Gastrocnemius medialis (tissue), 4 donors: ENCODE measurements around the gene ACBD6. TPM values are rescaled to one million over a fixed set of nuclear protein-coding genes. Genes with fewer than 3 reads are reported as not detected.
A peak's percentile ranks its signal among the peaks of the same experiment; 100 is the strongest.

Experiments used
- ATAC-seq, 2 donors: fragments of 150-250 bp; one replicate each; pipeline ENCODE4 v1.9.1; 2016
- DNase-seq, 2 donors: peaks; one replicate each; pipeline ENCODE4 v3.0.0-alpha.2; 2019
- H3K27ac ChIP-seq, 4 donors: fragments of 200-600 bp; sonication (generic); 1 replicate in 1 of 4; 2 replicates in 3 of 4; pipeline ENCODE4 v1.5.1; 2016 to 2018; ENCODE audit warnings: mild to moderate bottlenecking in 2 of 4, moderate library complexity in 1 of 4
- H3K27me3 ChIP-seq, 3 donors: fragments of 200-600 bp; sonication (generic) in 2 of 3; 1 replicate in 1 of 3; 2 replicates in 2 of 3; pipeline versions ENCODE4 v1.5.1 to v1.6.0; 2016 to 2019; ENCODE audit warnings: mild to moderate bottlenecking in 1 of 3, moderate library complexity in 1 of 3
- H3K36me3 ChIP-seq, 2 donors: fragments of 200-600 bp; sonication (generic) in 1 of 2; one replicate each; pipeline ENCODE4 v1.5.1; 2017 to 2018
- H3K4me1 ChIP-seq, 2 donors: fragments of 200-600 bp; sonication (generic) in 1 of 2; one replicate each; pipeline ENCODE4 v1.5.1; 2016 to 2017; ENCODE audit warnings: mild to moderate bottlenecking in 2 of 2
- H3K4me3 ChIP-seq, 4 donors: fragments of 200-600 bp; sonication (generic) in 3 of 4; 1 replicate in 1 of 4; 2 replicates in 3 of 4; pipeline ENCODE4 v1.5.1; 2016 to 2019; ENCODE audit warnings: mild to moderate bottlenecking in 2 of 4
- H3K9me3 ChIP-seq, 3 donors: fragments of 200-600 bp; sonication (generic) in 2 of 3; 1 replicate in 1 of 3; 2 replicates in 2 of 3; pipeline ENCODE4 v1.5.1; 2016 to 2019
- CTCF ChIP-seq, 5 experiments: fragments of 450-650 bp in 3 of 5; fragments of 200-600 bp in 2 of 5; sonication (generic) in 2 of 5; IDR thresholded peaks in 4 of 5; conservative IDR thresholded peaks in 1 of 5; 1 replicate in 4 of 5; 2 replicates in 1 of 5; pipeline ENCODE4 v1.5.1; 2016 to 2019; ENCODE audit warnings: antibody characterized with exemption in 5 of 5, mild to moderate bottlenecking in 3 of 5, moderate library complexity in 3 of 5
- POLR2A ChIP-seq, 2 donors: fragments of 450-650 bp; IDR thresholded peaks; one replicate each; pipeline ENCODE4 v1.6.1; 2017; ENCODE audit warnings: antibody characterized with exemption in 2 of 2, mild to moderate bottlenecking in 2 of 2, moderate library complexity in 2 of 2
- in situ Hi-C, 4 donors: fragments of 200-750 bp; cut with MboI; loops; one replicate each; pipeline versions ENCODE4 v1.15.0 to v1.8.0; 2017; ENCODE audit warnings: low sequenced_read_pairs in 4 of 4
- intact Hi-C: fragments of 100-400 bp; cut with DNase I; formaldehyde crosslinking; loops from one replicate; pipeline ENCODE4 v1.15.1; 2023; ENCODE audit warnings: low total_unique reads
- total RNA-seq, 4 donors: library from RNA; depleted of rRNA; stranded (reverse); fragments of >200 nt; gene quantifications; one replicate each; pipeline versions ENCODE4 v1.1.0 to v1.2.3, GENCODE V29; 2016

Gene ACBD6
- total RNA-seq, 4 donors from 2014 or later: 15.0 to 27.4 (median 19.1) TPM

GRCh38 chr1:180503280-180503862, 994 bp upstream of the ACBD6 start:
- Histone ChIP-seq H3K4me3 (peak overlapping the region; percentile 89 to 97 (median 94)), H3K27me3 (no peaks in the 10 kb centered on the region), H3K9me3 (no peaks in the 10 kb centered on the region), H3K27ac (peak overlapping the region; percentile 85 to 93 (median 90)), H3K4me1 (peaks cover 23 to 28% of the 10 kb centered on the region in 2 donors), H3K36me3 (no peaks in the 10 kb centered on the region)
- ATAC-seq (no peak), DNase-seq (no peak)
- intact Hi-C loops: loop anchor here (5.0 to 10.0 kb wide), 3 partner anchors 451 to 661 kb away; partner anchors contain the start of gene STX6
- TF ChIP-seq CTCF (IDR thresholded peaks at IDR 0.05 in 4 of 5, conservative IDR thresholded peaks at IDR 0.05 in 1 of 5) (no peak), POLR2A (IDR thresholded peaks at IDR 0.05) (no peak)
- in situ Hi-C loops: loop anchor here in 2 of 4 donors (25.0 kb wide), 2 partner anchors 509 to 659 kb away; partner anchors contain the start of gene STX6 (in 1 of the 2)

GRCh38 chr1:180501865-180502360, 464 bp downstream of the ACBD6 start:
- intact Hi-C loops (loop anchor here (5.0 to 10.0 kb wide), 3 partner anchors 453 to 663 kb away; partner anchors contain the start of gene STX6), in situ Hi-C loops (loop anchor here in 2 of 4 donors (25.0 kb wide), 2 partner anchors 510 to 660 kb away; partner anchors contain the start of gene STX6 (in 1 of the 2))
- ATAC-seq: no peak
- Histone ChIP-seq H3K4me1 (peaks cover 23 to 31% of the 10 kb centered on the region in 2 donors), H3K27ac (peak overlapping the region; percentile 85 to 93 (median 90)), H3K9me3 (no peaks in the 10 kb centered on the region), H3K4me3 (peak overlapping the region; percentile 89 to 97 (median 94)), H3K36me3 (no peaks in the 10 kb centered on the region), H3K27me3 (no peaks in the 10 kb centered on the region)
- DNase-seq: no peak
- no peak for TF ChIP-seq POLR2A (IDR thresholded peaks at IDR 0.05)
- no peak for TF ChIP-seq CTCF (IDR thresholded peaks at IDR 0.05 in 4 of 5, conservative IDR thresholded peaks at IDR 0.05 in 1 of 5)

- H3K9me3 ChIP-seq: no peaks in the 10 kb centered on the region
- DNase-seq (no peak), ATAC-seq (no peak)
- intact Hi-C loops (loop anchor here (5.0 to 10.0 kb wide), 3 partner anchors 454 to 664 kb away; partner anchors contain the start of gene STX6), in situ Hi-C loops (loop anchor here in 2 of 4 donors (25.0 kb wide), 2 partner anchors 512 to 662 kb away; partner anchors contain the start of gene STX6 (in 1 of the 2))
- H3K27ac ChIP-seq: no peak overlapping the region
- TF ChIP-seq POLR2A (IDR thresholded peaks at IDR 0.05) (no peak), CTCF (IDR thresholded peaks at IDR 0.05 in 4 of 5, conservative IDR thresholded peaks at IDR 0.05 in 1 of 5) (no peak)
- peaks cover 23 to 33% of the 10 kb centered on the region in 2 donors for H3K4me1 ChIP-seq
- peak overlapping the region in 1 of 4 donors; percentile 95 for H3K4me3 ChIP-seq
- H3K36me3 ChIP-seq: no peaks in the 10 kb centered on the region
- H3K27me3 ChIP-seq: no peaks in the 10 kb centered on the region
Measured at GRCh38 chr1:180500689-180501088, 1.7 kb downstream of the ACBD6 start.

GRCh38 chr1:180498594-180498993, 3.8 kb downstream of the ACBD6 start:
- peaks cover 0 to 9% of the 10 kb centered on the region in 2 donors for H3K36me3 ChIP-seq
- H3K27me3 ChIP-seq: no peaks in the 10 kb centered on the region
- no peak overlapping the region for H3K4me3 ChIP-seq
- H3K4me1 ChIP-seq: peaks cover 23 to 33% of the 10 kb centered on the region in 2 donors
- TF ChIP-seq POLR2A (IDR thresholded peaks at IDR 0.05) (no peak), CTCF (IDR thresholded peaks at IDR 0.05 in 4 of 5, conservative IDR thresholded peaks at IDR 0.05 in 1 of 5) (no peak)
- no peak for DNase-seq
- no peak overlapping the region for H3K27ac ChIP-seq
- intact Hi-C loops (no loop called here), in situ Hi-C loops (no loop called here)
- no peak for ATAC-seq
- H3K9me3 ChIP-seq: no peaks in the 10 kb centered on the region
